NOMO-1 treated with dmso at 0.1 percent for 144 hours (cell line): ENCODE measurements around the gene TMEM115.
"Not testable (repeated sequence)": the region's sequence is repeated elsewhere in the genome, so short reads cannot be mapped to it uniquely, and the experiment has no call there.

ENCODE experiments used
- DNase-seq: peaks from one replicate; lab custom pipeline; 2025; ENCODE audit not compliant: unreplicated experiment; lab: John Stamatoyannopoulos, UW

TMEM115 gene

DNA sequence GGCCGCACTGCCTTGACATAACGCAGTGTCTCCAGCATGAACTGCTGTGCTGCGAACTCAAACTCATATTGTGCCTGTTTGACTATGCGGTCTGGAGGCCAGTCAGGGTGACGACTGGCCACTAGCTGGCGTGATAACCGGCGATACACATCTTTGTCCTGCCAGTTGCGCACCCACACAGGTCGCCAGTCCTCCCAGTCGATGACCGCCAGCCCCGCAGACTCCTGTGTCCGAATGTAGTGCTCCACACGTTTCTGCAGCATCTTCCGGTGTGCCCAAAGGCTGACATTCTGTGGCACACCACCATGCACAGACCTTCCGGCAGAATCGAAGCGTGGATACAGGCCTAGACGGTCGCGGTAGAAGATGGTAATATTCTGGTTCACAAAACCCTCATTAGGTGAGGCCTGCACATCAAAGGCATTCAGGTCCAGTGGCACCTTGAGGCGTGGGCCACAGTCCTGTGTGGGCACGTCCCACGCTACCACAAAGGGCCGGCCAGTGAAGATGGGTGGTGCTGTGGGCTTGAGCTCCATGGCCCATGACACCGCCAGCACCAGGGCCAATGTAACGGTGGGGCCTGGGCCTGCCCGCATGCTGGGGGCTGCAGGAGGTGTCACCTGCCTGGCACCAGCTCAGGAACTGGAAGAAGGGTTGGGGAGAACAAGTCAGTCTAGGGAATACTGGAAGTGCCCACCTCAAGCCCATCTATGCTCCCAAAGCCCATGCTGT is 39.3 kb downstream of the TMEM115 start:
- no peak for DNase-seq

DNA sequence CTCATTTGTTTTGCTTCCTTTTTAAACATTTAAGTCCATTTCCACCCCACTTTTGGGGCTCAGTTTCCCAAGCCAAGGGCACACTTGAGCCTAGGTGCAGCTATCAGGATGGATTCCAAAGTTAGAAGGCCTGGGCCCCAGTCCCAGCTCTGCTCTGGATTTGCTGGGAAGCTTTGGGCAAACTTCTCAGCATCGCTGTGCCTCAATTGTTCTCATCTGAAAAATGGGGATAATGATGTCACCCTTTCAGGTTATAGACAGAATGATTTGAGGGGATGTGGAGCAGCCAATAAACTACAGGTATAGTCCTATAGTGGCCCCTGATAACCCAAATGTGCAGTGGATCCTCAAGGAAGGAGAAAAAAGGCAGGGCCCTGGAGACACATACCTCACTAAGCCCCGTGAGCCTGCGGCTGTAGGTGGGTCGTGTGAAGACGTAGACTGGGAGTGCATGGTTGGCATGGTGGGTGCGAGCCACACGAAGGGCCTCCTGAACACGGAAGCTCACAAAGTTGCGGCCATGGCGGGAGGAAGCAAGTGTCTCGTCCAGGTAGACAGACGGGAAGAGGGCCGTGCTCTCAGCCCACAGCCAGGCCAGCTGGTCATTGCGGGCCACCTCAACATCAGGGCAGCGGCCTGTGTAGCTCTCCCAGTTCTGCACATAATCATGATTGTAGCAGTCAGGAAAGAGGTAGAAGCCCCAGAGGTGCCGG is 40.0 kb downstream of the TMEM115 start:
- no peak for DNase-seq

DNA sequence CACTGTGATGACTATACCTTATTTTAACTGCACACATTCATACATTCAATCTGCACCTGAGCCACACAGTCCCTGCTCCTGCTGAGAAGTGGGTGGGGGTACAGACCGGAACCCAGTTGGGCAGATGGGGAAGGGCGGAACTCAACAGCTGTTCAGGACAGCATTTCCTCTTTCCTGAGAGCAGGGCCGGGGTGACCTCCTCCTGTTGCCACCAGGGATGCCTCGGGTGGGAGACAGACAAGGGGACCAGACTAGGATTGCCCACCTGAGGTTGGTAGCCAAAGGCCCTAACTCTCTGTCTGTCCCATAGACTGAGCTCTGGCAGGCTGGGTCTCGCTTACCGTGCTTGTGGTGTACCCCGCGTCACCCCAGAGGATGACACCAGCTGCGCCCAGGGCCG is 40.7 kb downstream of the TMEM115 start:
- DNase-seq, result no peak

DNA sequence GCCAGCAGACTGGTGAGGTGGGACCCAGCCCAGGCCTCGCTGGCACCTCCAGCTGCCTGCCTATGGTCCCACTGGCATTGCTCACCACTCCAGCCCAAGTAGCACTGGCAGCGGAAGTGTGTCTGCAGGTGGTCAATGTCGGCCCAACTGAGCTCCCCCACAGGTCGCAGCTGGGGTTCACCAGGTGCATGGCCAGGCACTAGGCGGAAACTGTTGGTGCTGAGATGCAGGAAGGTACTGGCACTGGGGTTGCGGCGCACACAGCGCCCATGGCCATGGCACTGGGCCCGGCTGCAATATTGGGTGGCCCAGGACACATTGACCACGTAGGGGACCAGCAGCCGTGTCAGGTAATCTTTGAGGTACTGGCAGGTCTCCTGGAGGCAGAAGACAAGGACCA is 41.2 kb downstream of the TMEM115 start:
- DNase-seq, result no peak

- DNase-seq, result no peak
Measured at GRCh38 chr3:50317300-50317699, 42.0 kb downstream of the TMEM115 start.

DNA sequence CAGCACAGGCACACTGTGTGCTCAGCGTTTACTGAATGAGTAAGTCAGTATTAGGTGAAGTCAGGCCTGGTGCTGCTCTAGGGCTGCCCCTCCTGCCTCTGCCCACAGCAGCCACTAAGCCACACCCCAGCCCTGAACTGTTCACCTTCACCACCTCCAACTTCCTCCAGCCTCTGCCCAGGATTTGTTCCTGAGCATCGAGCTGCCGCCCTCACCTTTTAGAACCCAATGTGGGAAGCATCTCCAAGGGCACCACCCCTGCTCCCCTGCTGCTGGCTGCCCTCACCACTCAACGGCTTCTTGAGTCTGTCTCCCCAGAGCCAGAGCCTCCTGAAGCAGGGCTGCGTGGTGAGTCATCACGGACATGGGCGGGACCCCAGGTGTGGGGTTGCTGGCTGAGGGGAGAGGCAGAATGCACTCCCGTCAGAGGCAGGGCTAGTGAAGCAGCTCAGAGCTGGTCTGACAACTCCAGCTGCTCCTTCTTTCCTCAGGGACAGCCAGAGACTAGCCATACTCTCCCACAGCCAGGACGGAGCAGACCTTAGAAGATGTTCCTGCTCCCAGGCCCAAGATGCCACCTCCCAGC is 42.6 kb downstream of the TMEM115 start:
- no peak for DNase-seq

DNA sequence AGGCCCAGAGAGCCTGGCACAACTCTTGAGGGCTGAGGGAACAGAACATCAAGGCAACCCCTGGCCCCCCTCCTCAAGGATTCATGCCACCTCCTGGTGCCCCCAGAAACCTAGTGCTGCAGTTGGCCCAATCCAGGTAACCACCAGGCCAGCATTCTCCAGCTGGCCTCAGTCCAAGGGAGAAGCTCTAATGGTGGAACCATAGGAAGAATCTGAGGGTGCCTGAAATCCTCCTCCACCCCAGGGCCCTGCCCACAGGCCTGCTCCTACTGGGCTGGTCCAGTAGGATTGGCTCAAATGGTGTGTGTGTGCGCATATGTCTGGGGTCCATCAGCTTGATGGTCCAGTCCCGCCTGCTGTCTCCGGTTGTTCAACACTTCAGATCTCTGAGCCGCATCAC is 44.5 kb downstream of the TMEM115 start:
- no peak for DNase-seq

DNA sequence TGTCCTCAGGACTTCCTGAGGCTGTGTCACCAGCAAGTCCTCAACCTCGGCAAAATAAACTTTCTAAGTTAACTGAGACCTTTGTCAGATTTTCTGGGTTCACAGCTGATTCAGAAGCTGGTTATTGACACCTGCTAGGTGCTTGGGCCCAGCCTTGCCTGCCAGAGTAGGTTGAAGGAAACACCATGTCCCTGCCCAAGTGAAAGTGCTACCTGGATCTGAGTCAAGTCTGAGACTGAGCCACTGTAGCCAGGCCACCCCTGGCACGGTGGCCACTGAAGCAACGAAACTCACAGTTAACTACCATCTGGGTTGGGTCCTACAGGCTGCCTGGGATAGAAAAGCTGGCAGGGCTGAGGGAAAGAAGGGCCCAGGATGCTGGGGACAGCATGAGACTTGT is 45.0 kb downstream of the TMEM115 start:
- no peak for DNase-seq

GRCh38 chr3:50312041-50312440 is 47.3 kb downstream of the TMEM115 start:
- DNase-seq, result not testable (repeated sequence)
